KMS-11 (cell line): ENCODE measurements around the gene DIAPH3.

Source experiments
- H2AFZ ChIP-seq: fragments of 200-600 bp; sonication (generic); 2 replicates; pipeline ENCODE4 v1.6.1; 2016; ENCODE audit warnings: antibody characterized with exemption, mixed run types, low read depth
- H3K27ac ChIP-seq: fragments of 200-600 bp; sonication (generic); 2 replicates; pipeline ENCODE4 v1.6.1; 2016; ENCODE audit warnings: mild to moderate bottlenecking, mixed run types
- H3K27me3 ChIP-seq: fragments of 200-600 bp; sonication (generic); 2 replicates; pipeline ENCODE4 v1.6.1; 2017; ENCODE audit warnings: mild to moderate bottlenecking, low read depth, mixed run types, moderate library complexity; ENCODE audit not compliant: insufficient read depth
- H3K36me3 ChIP-seq: fragments of 200-600 bp; sonication (generic); 2 replicates; pipeline ENCODE4 v1.6.1; 2017; ENCODE audit warnings: mild to moderate bottlenecking, mixed run types; ENCODE audit not compliant: insufficient read depth
- H3K4me1 ChIP-seq: fragments of 200-600 bp; sonication (generic); 2 replicates; pipeline ENCODE4 v1.6.1; 2016; ENCODE audit warnings: mild to moderate bottlenecking, low read depth, mixed run types; ENCODE audit not compliant: poor library complexity, severe bottlenecking
- H3K4me2 ChIP-seq: fragments of 200-600 bp; sonication (generic); 2 replicates; pipeline ENCODE4 v1.7.0; 2016; ENCODE audit warnings: mild to moderate bottlenecking, mixed run types
- H3K4me3 ChIP-seq: fragments of 200-600 bp; sonication (generic); IDR thresholded peaks from 2 replicates; pipeline ENCODE4 v1.6.1; 2017; ENCODE audit warnings: low read depth, low read length, mixed read lengths; ENCODE audit not compliant: insufficient read depth
- H3K79me2 ChIP-seq: fragments of 200-600 bp; sonication (generic); 2 replicates; pipeline ENCODE4 v1.6.1; 2016; ENCODE audit warnings: low read depth, mixed run types; ENCODE audit not compliant: insufficient read depth
- H3K9ac ChIP-seq: fragments of 200-600 bp; sonication (generic); 2 replicates; pipeline ENCODE4 v1.6.1; 2016; ENCODE audit warnings: mild to moderate bottlenecking, mixed run types
- H4K20me1 ChIP-seq: fragments of 200-600 bp; sonication (generic); 2 replicates; pipeline ENCODE4 v1.6.1; 2016; ENCODE audit warnings: mild to moderate bottlenecking, mixed run types; ENCODE audit not compliant: insufficient read depth
- CTCF ChIP-seq: fragments of 200-600 bp; sonication (generic); conservative IDR thresholded peaks from 2 replicates; pipeline ENCODE4 v1.6.1; 2017; ENCODE audit warnings: low read depth, mild to moderate bottlenecking, antibody characterized with exemption, low read length, moderate library complexity, mixed read lengths

Gene DIAPH3

GRCh38 chr13:59750860-59751259, 412.9 kb downstream of the DIAPH3 start:
- Histone ChIP-seq H4K20me1 (no peaks in the 10 kb centered on the region), H3K9ac (no peak overlapping the region), H3K79me2 (no peaks in the 10 kb centered on the region), H2AFZ (no peak overlapping the region), H3K4me1 (peaks cover 46% of the 10 kb centered on the region), H3K4me3 (no peak overlapping the region), H3K4me2 (no peak overlapping the region), H3K36me3 (no peaks in the 10 kb centered on the region), H3K27ac (no peak overlapping the region), H3K27me3 (no peaks in the 10 kb centered on the region)
- no peak for TF ChIP-seq CTCF

GRCh38 chr13:59748046-59748445, 415.7 kb downstream of the DIAPH3 start:
- no peaks in the 10 kb centered on the region for H3K79me2 ChIP-seq
- peaks cover 37% of the 10 kb centered on the region for H3K4me1 ChIP-seq
- no peak overlapping the region for H3K4me2 ChIP-seq
- H3K27ac ChIP-seq, result no peak overlapping the region
- no peaks in the 10 kb centered on the region for H4K20me1 ChIP-seq
- H2AFZ ChIP-seq, result no peak overlapping the region
- H3K27me3 ChIP-seq, result no peaks in the 10 kb centered on the region
- H3K36me3 ChIP-seq, result no peaks in the 10 kb centered on the region
- no peak for TF ChIP-seq CTCF
- no peak overlapping the region for H3K9ac ChIP-seq
- H3K4me3 ChIP-seq, result no peak overlapping the region

GRCh38 chr13:59747529-59747928, 416.2 kb downstream of the DIAPH3 start:
- H3K36me3 ChIP-seq, result no peaks in the 10 kb centered on the region
- H3K9ac ChIP-seq, result no peak overlapping the region
- no peak overlapping the region for H3K4me3 ChIP-seq
- no peaks in the 10 kb centered on the region for H3K27me3 ChIP-seq
- no peak overlapping the region for H3K27ac ChIP-seq
- H3K4me2 ChIP-seq, result no peak overlapping the region
- H3K79me2 ChIP-seq, result no peaks in the 10 kb centered on the region
- TF ChIP-seq CTCF, result no peak
- H3K4me1 ChIP-seq, result peaks cover 37% of the 10 kb centered on the region
- no peak overlapping the region for H2AFZ ChIP-seq
- H4K20me1 ChIP-seq, result no peaks in the 10 kb centered on the region

- no peaks in the 10 kb centered on the region for H4K20me1 ChIP-seq
- H3K79me2 ChIP-seq, result no peaks in the 10 kb centered on the region
- TF ChIP-seq CTCF, result no peak
- H2AFZ ChIP-seq, result no peak overlapping the region
- no peaks in the 10 kb centered on the region for H3K36me3 ChIP-seq
- no peak overlapping the region for H3K9ac ChIP-seq
- H3K27ac ChIP-seq, result no peak overlapping the region
- 0 out of 2 replicates have a peak overlapping the region, but pooled peaks have one; percentile 15 for H3K4me2 ChIP-seq
- no peak overlapping the region for H3K4me3 ChIP-seq
- peaks cover 37% of the 10 kb centered on the region for H3K4me1 ChIP-seq
- no peaks in the 10 kb centered on the region for H3K27me3 ChIP-seq
Measured at GRCh38 chr13:59746291-59746962, 417.3 kb downstream of the DIAPH3 start.
